ENCODE measurements around the gene RNF224. TPM values are rescaled to one million over a fixed set of nuclear protein-coding genes. Genes with fewer than 3 reads are reported as not detected.

Gene RNF224
- polyA plus RNA-seq, 2 of the 4 experiments (the other 2 are of a cell fraction), result 0.04 TPM; not detected in 1

- ChIA-PET POLR2A (interaction anchor here (0.9 to 1.3 kb wide), 3 partner anchors 19 to 59 kb away, joined by 4 to 5 read pairs (median 4); partner anchors contain the start of genes TPRN and TUBB4B), CTCF (interaction anchor here (1.2 to 16.5 kb wide), 4 partner anchors 9 to 55 kb away, joined by 3 to 156 read pairs (median 4); partner anchors contain the start of genes ANAPC2 and SSNA1)
- no peak overlapping the region for H3K27ac ChIP-seq
- no peaks in the 10 kb centered on the region for H3K9me3 ChIP-seq
- ATAC-seq (no peak), FAIRE-seq (no peak), DNase-seq (ENCODE audit: low read depth in 1 of 2, low spot score in 1 of 2) (no peak)
- H3K4me2 ChIP-seq, result no peak overlapping the region
- TF ChIP-seq FOSL2 (IDR thresholded peaks at IDR 0.05), result no peak
- TF ChIP-seq FOSL2 (CRISPR knock-in tag; IDR thresholded peaks at IDR 0.05), result no peak
- TF ChIP-seq NR3C1 (IDR thresholded peaks at IDR 0.05), result no peak
- no peak for TF ChIP-seq EP300 (IDR thresholded peaks at IDR 0.05)
- no peak for TF ChIP-seq FOXS1 (CRISPR knock-in tag; IDR thresholded peaks at IDR 0.05)
- no peak for TF ChIP-seq TP53 (CRISPR knock-in tag; IDR thresholded peaks at IDR 0.05)
- TF ChIP-seq SREBF2 (IDR thresholded peaks at IDR 0.05), result no peak
- TF ChIP-seq ZC3H11A (IDR thresholded peaks at IDR 0.05), result no peak
- TF ChIP-seq ZSCAN20 (CRISPR knock-in tag; IDR thresholded peaks at IDR 0.05), result no peak
- TF ChIP-seq GATA3 (IDR thresholded peaks at IDR 0.05; ENCODE audit: borderline replicate concordance), result no peak
- no peak for TF ChIP-seq KDM5A (IDR thresholded peaks at IDR 0.05)
- TF ChIP-seq HEYL (CRISPR knock-in tag; IDR thresholded peaks at IDR 0.05), result no peak
- 97% methylated on average over 22 of the region's 22 CpGs for whole genome bisulfite sequencing (ENCODE audit: missing lambda C conversion rate)
- H3K4me1 ChIP-seq, result peaks cover 1% of the 10 kb centered on the region; the same call in 2 of the 3 replicates
- H3K4me3 ChIP-seq, result no peak overlapping the region
Observed at GRCh38 chr9:137181680-137182079, 45.6 kb upstream of the RNF224 start.

GRCh38 chr9:137182836-137183235, 44.5 kb upstream of the RNF224 start:
- WGBS (ENCODE audit: missing lambda C conversion rate), result 95% methylated on average over 12 of the region's 17 CpGs
- no peak for FAIRE-seq
- H3K9me3 ChIP-seq, result no peaks in the 10 kb centered on the region
- H3K4me2 ChIP-seq, result no peak overlapping the region
- H3K4me3 ChIP-seq, result no peak overlapping the region
- no peak for TF ChIP-seq BHLHE40 (IDR thresholded peaks at IDR 0.05; ENCODE audit: low read depth, low read length)
- TF ChIP-seq ZFP36 (IDR thresholded peaks at IDR 0.05; ENCODE audit: borderline replicate concordance, partially characterized antibody), result no peak
- TF ChIP-seq HDAC2 (IDR thresholded peaks at IDR 0.05), result no peak
- no peak for TF ChIP-seq FOSL2 (IDR thresholded peaks at IDR 0.05)
- no peak for TF ChIP-seq FOSL2 (CRISPR knock-in tag; IDR thresholded peaks at IDR 0.05)
- TF ChIP-seq PHF8 (IDR thresholded peaks at IDR 0.05; ENCODE audit: borderline replicate concordance, low read depth), result no peak
- TF ChIP-seq HOXB13 (CRISPR knock-in tag; IDR thresholded peaks at IDR 0.05; ENCODE audit: low read depth), result no peak
- no peak for TF ChIP-seq CTCF (IDR thresholded peaks at IDR 0.05)
- no peak for TF ChIP-seq CEBPB (IDR thresholded peaks at IDR 0.05)
- TF ChIP-seq ELK1 (IDR thresholded peaks at IDR 0.05; ENCODE audit: low read depth, low read length), result no peak
- ChIA-PET CTCF (interaction anchor here (0.8 to 1.7 kb wide), 7 partner anchors 8 to 115 kb away, joined by 3 to 7 read pairs (median 3); partner anchors contain the start of genes RNF224 and TMEM210), POLR2A (no interaction called here)
- H3K4me1 ChIP-seq, result peaks cover 11% of the 10 kb centered on the region
- DNase-seq (ENCODE audit: low read depth in 1 of 2, low spot score in 1 of 2), result no peak
- H3K27ac ChIP-seq, result no peak overlapping the region
- ATAC-seq, result no peak

- FAIRE-seq (no peak), ATAC-seq (no peak), DNase-seq (ENCODE audit: low read depth in 1 of 2, low spot score in 1 of 2) (no peak)
- 95% methylated on average over 23 of the region's 27 CpGs for WGBS (ENCODE audit: missing lambda C conversion rate)
- no peak overlapping the region for H3K27ac ChIP-seq
- ChIA-PET CTCF (interaction anchor here (1.0 to 1.4 kb wide), 3 partner anchors 16 to 116 kb away, joined by 3 to 7 read pairs (median 3); partner anchors contain the start of gene RNF224), POLR2A (interaction anchor here (1.2 kb wide), 1 partner anchor 17 kb away, joined by 3 read pairs; the partner anchor contains the start of gene TPRN)
- H3K4me1 ChIP-seq, result peaks cover 11% of the 10 kb centered on the region
- no peaks in the 10 kb centered on the region for H3K9me3 ChIP-seq
- H3K4me3 ChIP-seq, result no peak overlapping the region
- no peak overlapping the region for H3K4me2 ChIP-seq
- no peak for TF ChIP-seq HDAC2 (IDR thresholded peaks at IDR 0.05)
- no peak for TF ChIP-seq HOXB5 (CRISPR knock-in tag; IDR thresholded peaks at IDR 0.05)
- TF ChIP-seq JUNB (IDR thresholded peaks at IDR 0.05), result no peak
- TF ChIP-seq, protein P1, sequence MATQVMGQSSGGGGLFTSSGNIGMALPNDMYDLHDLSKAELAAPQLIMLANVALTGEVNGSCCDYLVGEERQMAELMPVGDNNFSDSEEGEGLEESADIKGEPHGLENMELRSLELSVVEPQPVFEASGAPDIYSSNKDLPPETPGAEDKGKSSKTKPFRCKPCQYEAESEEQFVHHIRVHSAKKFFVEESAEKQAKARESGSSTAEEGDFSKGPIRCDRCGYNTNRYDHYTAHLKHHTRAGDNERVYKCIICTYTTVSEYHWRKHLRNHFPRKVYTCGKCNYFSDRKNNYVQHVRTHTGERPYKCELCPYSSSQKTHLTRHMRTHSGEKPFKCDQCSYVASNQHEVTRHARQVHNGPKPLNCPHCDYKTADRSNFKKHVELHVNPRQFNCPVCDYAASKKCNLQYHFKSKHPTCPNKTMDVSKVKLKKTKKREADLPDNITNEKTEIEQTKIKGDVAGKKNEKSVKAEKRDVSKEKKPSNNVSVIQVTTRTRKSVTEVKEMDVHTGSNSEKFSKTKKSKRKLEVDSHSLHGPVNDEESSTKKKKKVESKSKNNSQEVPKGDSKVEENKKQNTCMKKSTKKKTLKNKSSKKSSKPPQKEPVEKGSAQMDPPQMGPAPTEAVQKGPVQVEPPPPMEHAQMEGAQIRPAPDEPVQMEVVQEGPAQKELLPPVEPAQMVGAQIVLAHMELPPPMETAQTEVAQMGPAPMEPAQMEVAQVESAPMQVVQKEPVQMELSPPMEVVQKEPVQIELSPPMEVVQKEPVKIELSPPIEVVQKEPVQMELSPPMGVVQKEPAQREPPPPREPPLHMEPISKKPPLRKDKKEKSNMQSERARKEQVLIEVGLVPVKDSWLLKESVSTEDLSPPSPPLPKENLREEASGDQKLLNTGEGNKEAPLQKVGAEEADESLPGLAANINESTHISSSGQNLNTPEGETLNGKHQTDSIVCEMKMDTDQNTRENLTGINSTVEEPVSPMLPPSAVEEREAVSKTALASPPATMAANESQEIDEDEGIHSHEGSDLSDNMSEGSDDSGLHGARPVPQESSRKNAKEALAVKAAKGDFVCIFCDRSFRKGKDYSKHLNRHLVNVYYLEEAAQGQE (IDR thresholded peaks at IDR 0.05), result no peak
- TF ChIP-seq RARB (CRISPR knock-in tag; IDR thresholded peaks at IDR 0.05), result no peak
- TF ChIP-seq FOXS1 (CRISPR knock-in tag; IDR thresholded peaks at IDR 0.05), result no peak
- no peak for TF ChIP-seq HOXB13 (CRISPR knock-in tag; IDR thresholded peaks at IDR 0.05; ENCODE audit: low read depth)
- no peak for TF ChIP-seq ATOH8 (CRISPR knock-in tag; IDR thresholded peaks at IDR 0.05; ENCODE audit: low read depth)
- no peak for TF ChIP-seq NR3C1 (IDR thresholded peaks at IDR 0.05)
- no peak for TF ChIP-seq NFE2L2 (conservative IDR thresholded peaks at IDR 0.05; ENCODE audit: low read length)
- no peak for TF ChIP-seq CBX2 (IDR thresholded peaks at IDR 0.05; ENCODE audit: borderline replicate concordance, low read depth)
- no peak for TF ChIP-seq PHF8 (IDR thresholded peaks at IDR 0.05; ENCODE audit: borderline replicate concordance, low read depth)
- TF ChIP-seq EP300 (IDR thresholded peaks at IDR 0.05), result no peak
- TF ChIP-seq ZFP36 (IDR thresholded peaks at IDR 0.05; ENCODE audit: borderline replicate concordance, partially characterized antibody), result no peak
Observed at GRCh38 chr9:137183980-137184595, 43.2 kb upstream of the RNF224 start.
